ENCODE results near the gene DOHH.

DNA sequence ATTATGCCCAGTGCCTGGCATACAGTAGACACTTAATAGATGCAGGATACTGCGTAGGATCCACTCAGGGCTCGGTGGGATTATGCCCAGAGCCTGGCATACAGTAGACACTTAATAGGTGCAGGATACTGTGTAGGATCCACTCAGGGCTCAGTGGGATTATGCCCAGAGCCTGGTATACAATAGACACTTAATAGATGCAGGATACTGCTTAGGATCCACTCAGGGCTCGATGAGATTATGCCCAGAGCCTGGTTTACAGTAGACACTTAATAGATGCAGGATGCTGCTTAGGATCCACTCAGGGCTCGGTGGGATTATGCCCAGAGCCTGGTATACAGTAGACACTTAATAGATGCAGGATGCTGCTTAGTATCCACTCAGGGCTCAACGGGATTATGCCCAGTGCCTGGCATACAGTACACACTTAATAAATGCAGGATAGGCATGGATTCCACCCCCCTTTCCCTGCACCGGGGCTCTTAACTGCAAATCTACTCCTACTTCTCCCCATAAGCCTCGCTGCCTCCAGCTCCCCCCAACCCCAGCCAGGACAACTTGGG is 45.0 kb downstream of the DOHH start:
- TF ChIP-seq, protein P1, sequence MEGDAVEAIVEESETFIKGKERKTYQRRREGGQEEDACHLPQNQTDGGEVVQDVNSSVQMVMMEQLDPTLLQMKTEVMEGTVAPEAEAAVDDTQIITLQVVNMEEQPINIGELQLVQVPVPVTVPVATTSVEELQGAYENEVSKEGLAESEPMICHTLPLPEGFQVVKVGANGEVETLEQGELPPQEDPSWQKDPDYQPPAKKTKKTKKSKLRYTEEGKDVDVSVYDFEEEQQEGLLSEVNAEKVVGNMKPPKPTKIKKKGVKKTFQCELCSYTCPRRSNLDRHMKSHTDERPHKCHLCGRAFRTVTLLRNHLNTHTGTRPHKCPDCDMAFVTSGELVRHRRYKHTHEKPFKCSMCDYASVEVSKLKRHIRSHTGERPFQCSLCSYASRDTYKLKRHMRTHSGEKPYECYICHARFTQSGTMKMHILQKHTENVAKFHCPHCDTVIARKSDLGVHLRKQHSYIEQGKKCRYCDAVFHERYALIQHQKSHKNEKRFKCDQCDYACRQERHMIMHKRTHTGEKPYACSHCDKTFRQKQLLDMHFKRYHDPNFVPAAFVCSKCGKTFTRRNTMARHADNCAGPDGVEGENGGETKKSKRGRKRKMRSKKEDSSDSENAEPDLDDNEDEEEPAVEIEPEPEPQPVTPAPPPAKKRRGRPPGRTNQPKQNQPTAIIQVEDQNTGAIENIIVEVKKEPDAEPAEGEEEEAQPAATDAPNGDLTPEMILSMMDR (optimal IDR thresholded peaks at IDR 0.05 in 1 of 3, IDR thresholded peaks at IDR 0.05 in 1 of 3, conservative IDR thresholded peaks at IDR 0.05 in 1 of 3; ENCODE audit: extremely low read depth in 1 of 3, insufficient read depth in 2 of 3, low read length in 3 of 3) = no peak
- no peak for TF ChIP-seq EZH2 (IDR thresholded peaks at IDR 0.05; ENCODE audit: low read length)

Data from keratinocyte (primary cell).